Gastroesophageal sphincter (tissue), 4 donors: Measurements from ENCODE around the gene RHEX. TPM values are rescaled to one million over a fixed set of nuclear protein-coding genes. Genes with fewer than 3 reads are reported as not detected.

Experiments
- ATAC-seq: fragments of 150-250 bp; one replicate; pipeline ENCODE4 v1.9.1; 2016; ENCODE audit warnings: mild to moderate bottlenecking, moderate library complexity
- H3K27ac ChIP-seq, 4 donors: fragments of 200-600 bp; sonication (generic) in 3 of 4; 1 replicate in 3 of 4; 2 replicates in 1 of 4; pipeline ENCODE4 v1.5.1; 2016 to 2019
- H3K27me3 ChIP-seq: fragments of 200-600 bp; sonication (generic); one replicate; pipeline ENCODE4 v1.5.1; 2019
- H3K36me3 ChIP-seq, 2 donors: fragments of 200-600 bp; sonication (generic); one replicate each; pipeline ENCODE4 v1.5.1; 2019; ENCODE audit warnings: control low read depth in 1 of 2
- H3K4me1 ChIP-seq, 3 donors: fragments of 200-600 bp; sonication (generic); 1 replicate in 2 of 3; 2 replicates in 1 of 3; pipeline ENCODE4 v1.5.1; 2016 to 2019; ENCODE audit warnings: control low read depth in 2 of 3
- H3K4me3 ChIP-seq, 2 donors: fragments of 200-600 bp; sonication (generic); one replicate each; pipeline ENCODE4 v1.5.1; 2019; ENCODE audit warnings: mild to moderate bottlenecking in 1 of 2, moderate library complexity in 1 of 2
- H3K9me3 ChIP-seq, 3 donors: fragments of 200-600 bp; sonication (generic); one replicate each; pipeline ENCODE4 v1.5.1; 2017 to 2019; ENCODE audit warnings: control low read depth in 2 of 3
- EP300 ChIP-seq: sonication (generic); formaldehyde crosslinking; IDR thresholded peaks from one replicate; pipeline ENCODE4 v1.6.1; 2017; ENCODE audit warnings: antibody characterized with exemption, mild to moderate bottlenecking
- POLR2A ChIP-seq, 2 donors: fragments of 450-650 bp; IDR thresholded peaks; one replicate each; pipeline ENCODE4 v1.6.1; 2017; ENCODE audit warnings: antibody characterized with exemption in 2 of 2, mild to moderate bottlenecking in 2 of 2, moderate library complexity in 1 of 2
- POLR2AphosphoS5 ChIP-seq: sonication (generic); formaldehyde crosslinking; IDR thresholded peaks from one replicate; pipeline ENCODE4 v1.6.1; 2017; ENCODE audit warnings: antibody characterized with exemption
- WGBS, 2 donors: methylation state at CpG; one replicate each; pipeline ENCODE4 v1.1.5; 2018; ENCODE audit warnings: low coverage in 1 of 2; 5-methylcytosine and 5-hydroxymethylcytosine counted together
- total RNA-seq, 4 donors: library from RNA; depleted of rRNA; stranded (reverse); fragments of >200 nt; gene quantifications; one replicate each; pipeline ENCODE4 v1.1.0, GENCODE V29; 2016
- TF ChIP-seq, protein P1 (sequence below), 4 experiments: fragments of 200-600 bp in 2 of 4; fragments of 450-650 bp in 2 of 4; sonication (generic) in 1 of 4; IDR thresholded peaks; one replicate each; pipeline ENCODE4 v1.5.1; 2017 to 2019; ENCODE audit warnings: antibody characterized with exemption in 4 of 4, mild to moderate bottlenecking in 2 of 4, moderate library complexity in 2 of 4

RHEX gene
- total RNA-seq, 4 donors from 2014 or later: 3.5 to 6.8 (median 5.0) TPM

- TF ChIP-seq POLR2A (IDR thresholded peaks at IDR 0.05) (no peak), EP300 (no peak), POLR2AphosphoS5 (no peak)
- TF ChIP-seq, protein P1, sequence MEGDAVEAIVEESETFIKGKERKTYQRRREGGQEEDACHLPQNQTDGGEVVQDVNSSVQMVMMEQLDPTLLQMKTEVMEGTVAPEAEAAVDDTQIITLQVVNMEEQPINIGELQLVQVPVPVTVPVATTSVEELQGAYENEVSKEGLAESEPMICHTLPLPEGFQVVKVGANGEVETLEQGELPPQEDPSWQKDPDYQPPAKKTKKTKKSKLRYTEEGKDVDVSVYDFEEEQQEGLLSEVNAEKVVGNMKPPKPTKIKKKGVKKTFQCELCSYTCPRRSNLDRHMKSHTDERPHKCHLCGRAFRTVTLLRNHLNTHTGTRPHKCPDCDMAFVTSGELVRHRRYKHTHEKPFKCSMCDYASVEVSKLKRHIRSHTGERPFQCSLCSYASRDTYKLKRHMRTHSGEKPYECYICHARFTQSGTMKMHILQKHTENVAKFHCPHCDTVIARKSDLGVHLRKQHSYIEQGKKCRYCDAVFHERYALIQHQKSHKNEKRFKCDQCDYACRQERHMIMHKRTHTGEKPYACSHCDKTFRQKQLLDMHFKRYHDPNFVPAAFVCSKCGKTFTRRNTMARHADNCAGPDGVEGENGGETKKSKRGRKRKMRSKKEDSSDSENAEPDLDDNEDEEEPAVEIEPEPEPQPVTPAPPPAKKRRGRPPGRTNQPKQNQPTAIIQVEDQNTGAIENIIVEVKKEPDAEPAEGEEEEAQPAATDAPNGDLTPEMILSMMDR (IDR thresholded peaks at IDR 0.05): no peak
- H3K27ac ChIP-seq: no peak overlapping the region
- ATAC-seq: no peak
- no peak overlapping the region for H3K4me3 ChIP-seq
- H3K4me1 ChIP-seq: no peaks in the 10 kb centered on the region
- H3K36me3 ChIP-seq: no peaks in the 10 kb centered on the region
- no peaks in the 10 kb centered on the region for H3K9me3 ChIP-seq
- H3K27me3 ChIP-seq: peaks cover 4% of the 10 kb centered on the region
- 64 to 71% methylated on average over 2 to 3 of the region's 3 CpGs for WGBS, 2 donors
Observed at GRCh38 chr1:206089341-206089740, 36.4 kb downstream of the RHEX start.

DNA sequence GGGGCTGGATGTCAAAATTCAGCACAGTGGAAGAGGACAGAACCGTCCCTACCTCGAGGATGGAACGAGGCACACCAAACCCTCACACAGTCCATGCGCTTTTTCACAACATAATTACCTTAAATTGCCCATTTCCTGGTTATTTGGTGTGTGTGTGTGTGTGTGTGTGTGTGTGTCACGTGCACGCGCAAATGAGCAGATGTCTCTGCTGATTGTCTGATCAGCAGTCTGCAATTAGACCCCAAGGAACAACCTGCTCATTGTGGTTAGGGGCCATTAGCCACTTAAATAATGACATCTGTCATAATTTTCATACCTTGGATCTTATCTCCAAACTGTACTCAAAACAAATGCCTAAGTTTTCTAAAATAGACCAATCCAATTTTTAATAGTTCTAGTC, 41.1 kb downstream of the RHEX start:
- ATAC-seq: no peak
- H3K4me1 ChIP-seq: no peaks in the 10 kb centered on the region
- H3K27me3 ChIP-seq: peaks cover 23% of the 10 kb centered on the region
- H3K9me3 ChIP-seq: no peaks in the 10 kb centered on the region
- 60 to 93% methylated on average over 1 to 5 of the region's 7 CpGs for WGBS, 2 donors
- no peaks in the 10 kb centered on the region for H3K36me3 ChIP-seq
- no peak for TF ChIP-seq EP300
- TF ChIP-seq, protein P1 (IDR thresholded peaks at IDR 0.05): no peak
- no peak for TF ChIP-seq POLR2AphosphoS5
- TF ChIP-seq POLR2A (IDR thresholded peaks at IDR 0.05): no peak
- no peak overlapping the region for H3K4me3 ChIP-seq
- no peak overlapping the region for H3K27ac ChIP-seq

DNA sequence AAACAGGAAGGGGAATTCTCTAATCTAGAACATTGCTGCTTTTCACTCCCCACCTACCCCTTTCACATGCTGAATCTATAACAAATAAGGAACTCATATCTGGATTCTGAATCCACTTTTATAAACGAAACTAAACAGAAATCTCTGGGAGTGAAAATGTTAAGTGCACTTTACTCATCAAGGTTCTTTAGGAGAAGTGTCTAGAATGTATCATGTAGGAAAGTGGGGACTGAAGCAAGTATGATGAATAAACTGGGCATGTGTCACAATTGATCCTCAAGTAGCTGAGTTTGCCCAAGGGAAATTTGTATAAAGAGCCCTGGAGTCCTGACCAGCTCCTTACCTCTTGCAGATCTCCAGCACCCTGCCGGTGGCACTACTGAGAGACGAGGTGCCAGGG, 44.4 kb downstream of the RHEX start:
- Histone ChIP-seq H3K4me3 (no peak overlapping the region), H3K4me1 (no peaks in the 10 kb centered on the region), H3K27me3 (peaks cover 26% of the 10 kb centered on the region), H3K9me3 (no peaks in the 10 kb centered on the region), H3K36me3 (no peaks in the 10 kb centered on the region), H3K27ac (no peak overlapping the region)
- ATAC-seq: no peak
- WGBS, 2 donors: 68% methylated on average over 3 of the region's 3 CpGs; no CpG with 5 or more reads in 1 of the 2 donors
- TF ChIP-seq POLR2AphosphoS5: no peak
- no peak for TF ChIP-seq EP300
- TF ChIP-seq, protein P1 (IDR thresholded peaks at IDR 0.05): no peak
- no peak for TF ChIP-seq POLR2A (IDR thresholded peaks at IDR 0.05)

DNA sequence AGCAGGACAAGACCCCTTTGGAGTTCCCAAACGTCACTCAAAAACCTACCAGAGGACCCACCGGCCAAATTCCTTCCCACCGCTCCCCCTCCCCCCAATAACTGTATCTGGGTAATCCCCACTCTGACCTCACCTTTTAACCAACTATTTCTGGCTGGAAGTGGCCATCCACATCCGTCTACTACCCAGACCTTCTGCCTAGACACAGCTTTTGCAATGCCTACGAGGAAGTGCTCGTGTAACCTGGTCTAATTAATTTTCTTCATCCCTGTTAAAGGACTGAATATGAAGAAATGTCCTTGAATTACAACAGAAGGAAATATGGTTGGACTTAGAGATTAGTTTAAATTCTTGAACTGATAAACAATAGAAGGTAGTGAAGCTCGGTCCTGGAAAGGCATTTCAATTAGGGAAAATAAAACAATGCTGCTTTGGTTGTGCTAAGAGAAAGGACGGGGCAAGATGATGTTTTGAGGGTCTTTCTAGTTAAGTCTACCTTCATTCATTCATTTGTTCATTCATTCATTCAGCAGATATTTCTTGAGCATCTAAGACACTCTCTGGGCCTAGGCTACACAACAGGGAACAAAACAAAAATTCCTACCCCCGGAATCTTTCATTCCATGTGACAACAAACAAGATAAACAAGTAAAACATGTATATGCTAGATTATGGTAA, 45.4 kb downstream of the RHEX start:
- ATAC-seq: no peak
- no peak for TF ChIP-seq EP300
- TF ChIP-seq, protein P1 (IDR thresholded peaks at IDR 0.05): no peak
- no peak for TF ChIP-seq POLR2A (IDR thresholded peaks at IDR 0.05)
- TF ChIP-seq POLR2AphosphoS5: no peak
- Histone ChIP-seq H3K4me1 (no peaks in the 10 kb centered on the region), H3K27me3 (peaks cover 26% of the 10 kb centered on the region), H3K9me3 (no peaks in the 10 kb centered on the region), H3K27ac (no peak overlapping the region), H3K36me3 (no peaks in the 10 kb centered on the region), H3K4me3 (no peak overlapping the region)
- 75 to 78% methylated on average over 5 to 9 of the region's 9 CpGs for WGBS, 2 donors

DNA sequence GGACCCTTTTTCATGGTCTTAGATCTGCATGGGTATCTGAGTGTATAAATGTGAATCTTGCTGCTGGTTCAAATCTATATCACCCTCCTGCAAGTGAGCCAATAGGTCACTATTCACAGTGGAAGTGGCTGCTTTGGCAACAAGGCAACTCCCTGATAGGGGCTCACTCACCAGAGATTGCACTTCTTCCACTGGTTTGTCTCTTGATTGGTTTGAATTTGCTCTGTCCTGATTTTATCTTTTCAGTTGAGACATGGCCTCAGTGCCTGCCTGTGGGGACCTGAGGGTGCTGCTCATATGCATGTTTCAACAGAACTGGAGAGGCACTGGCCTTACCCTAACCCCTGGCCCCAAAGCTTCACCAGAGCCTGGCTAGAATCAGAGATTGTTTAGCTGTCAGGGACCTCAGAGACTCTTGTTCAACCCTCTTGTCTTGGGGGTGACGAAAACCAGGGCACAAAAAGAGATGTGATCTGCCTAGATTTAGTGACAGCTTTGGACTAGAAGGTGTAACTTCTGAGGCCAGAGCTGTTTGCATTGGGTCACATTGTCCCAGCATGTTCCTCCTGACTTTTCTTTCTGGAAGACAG, 47.3 kb downstream of the RHEX start:
- no CpG with 5 or more reads among the region's 1 CpG for WGBS, 2 donors
- Histone ChIP-seq H3K27me3 (peaks cover 26% of the 10 kb centered on the region), H3K9me3 (no peaks in the 10 kb centered on the region), H3K4me1 (no peaks in the 10 kb centered on the region), H3K36me3 (no peaks in the 10 kb centered on the region), H3K4me3 (no peak overlapping the region), H3K27ac (no peak overlapping the region)
- ATAC-seq: no peak
- TF ChIP-seq EP300: no peak
- TF ChIP-seq, protein P1 (IDR thresholded peaks at IDR 0.05): no peak
